ENCODE results near the gene HMCN1.

GRCh38 chr1:186059752-186060151 is 325.6 kb downstream of the HMCN1 start:
- TF ChIP-seq, protein P1, sequence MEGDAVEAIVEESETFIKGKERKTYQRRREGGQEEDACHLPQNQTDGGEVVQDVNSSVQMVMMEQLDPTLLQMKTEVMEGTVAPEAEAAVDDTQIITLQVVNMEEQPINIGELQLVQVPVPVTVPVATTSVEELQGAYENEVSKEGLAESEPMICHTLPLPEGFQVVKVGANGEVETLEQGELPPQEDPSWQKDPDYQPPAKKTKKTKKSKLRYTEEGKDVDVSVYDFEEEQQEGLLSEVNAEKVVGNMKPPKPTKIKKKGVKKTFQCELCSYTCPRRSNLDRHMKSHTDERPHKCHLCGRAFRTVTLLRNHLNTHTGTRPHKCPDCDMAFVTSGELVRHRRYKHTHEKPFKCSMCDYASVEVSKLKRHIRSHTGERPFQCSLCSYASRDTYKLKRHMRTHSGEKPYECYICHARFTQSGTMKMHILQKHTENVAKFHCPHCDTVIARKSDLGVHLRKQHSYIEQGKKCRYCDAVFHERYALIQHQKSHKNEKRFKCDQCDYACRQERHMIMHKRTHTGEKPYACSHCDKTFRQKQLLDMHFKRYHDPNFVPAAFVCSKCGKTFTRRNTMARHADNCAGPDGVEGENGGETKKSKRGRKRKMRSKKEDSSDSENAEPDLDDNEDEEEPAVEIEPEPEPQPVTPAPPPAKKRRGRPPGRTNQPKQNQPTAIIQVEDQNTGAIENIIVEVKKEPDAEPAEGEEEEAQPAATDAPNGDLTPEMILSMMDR (IDR thresholded peaks at IDR 0.05; ENCODE audit: low read length), result no peak
- TF ChIP-seq EZH2 (IDR thresholded peaks at IDR 0.05; ENCODE audit: borderline replicate concordance, low read length), result no peak
